SW480 (cell line): Measurements from ENCODE around the gene DNAI2.

Experiments
- DNase-seq: peaks from one replicate; pipeline ENCODE4 v3.0.0-alpha.2; 2016; ENCODE audit warnings: low spot score

The DNAI2 gene

DNA sequence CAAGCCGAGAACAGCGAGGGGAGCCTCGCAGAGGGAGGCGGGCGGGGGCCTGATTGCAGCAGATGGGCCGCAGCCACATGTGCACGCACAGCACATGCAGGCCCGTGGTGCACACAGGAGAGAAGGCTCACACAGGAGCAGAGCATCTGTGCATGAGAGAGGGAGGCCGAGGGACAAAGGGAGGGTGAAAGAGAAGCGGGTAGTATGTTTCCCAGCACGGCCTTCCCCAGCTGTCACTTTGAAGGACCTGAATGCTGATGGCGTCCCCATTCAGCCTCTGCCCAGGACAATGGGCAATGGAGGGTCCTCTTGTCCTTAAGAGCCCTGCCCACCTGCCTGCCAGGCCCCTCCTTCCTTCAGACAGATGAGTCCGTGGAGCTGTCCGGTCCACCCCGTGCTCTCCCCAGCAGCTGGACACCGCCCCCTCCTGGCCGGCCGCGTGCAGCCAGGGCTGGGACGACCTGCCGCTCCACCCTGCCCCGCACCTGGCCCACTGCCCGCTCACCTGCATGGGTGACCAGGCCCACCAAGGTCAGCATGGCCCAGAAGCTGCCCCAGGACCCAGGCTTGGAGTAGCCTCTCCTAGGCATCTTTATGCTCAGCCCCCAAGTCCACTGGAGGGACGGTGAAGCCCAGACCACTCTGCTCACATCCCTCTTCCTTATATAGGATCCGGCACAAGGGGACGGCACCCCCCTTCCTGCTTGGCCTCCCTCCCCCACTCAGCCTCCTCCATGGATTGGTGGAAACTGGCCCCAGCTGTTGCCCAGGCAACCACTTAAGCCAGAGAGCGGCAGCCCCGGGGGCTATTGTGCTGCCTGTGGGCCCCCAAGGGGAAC lies 87.4 kb downstream of the DNAI2 start, which contains the start of gene BTBD17:
TSS of gene BTBD17 (minus strand) at position 639 of the 839 bp plus-strand sequence. CDS start at position 590, 49 bp downstream.
- DNase-seq, result peak; percentile 39

DNA sequence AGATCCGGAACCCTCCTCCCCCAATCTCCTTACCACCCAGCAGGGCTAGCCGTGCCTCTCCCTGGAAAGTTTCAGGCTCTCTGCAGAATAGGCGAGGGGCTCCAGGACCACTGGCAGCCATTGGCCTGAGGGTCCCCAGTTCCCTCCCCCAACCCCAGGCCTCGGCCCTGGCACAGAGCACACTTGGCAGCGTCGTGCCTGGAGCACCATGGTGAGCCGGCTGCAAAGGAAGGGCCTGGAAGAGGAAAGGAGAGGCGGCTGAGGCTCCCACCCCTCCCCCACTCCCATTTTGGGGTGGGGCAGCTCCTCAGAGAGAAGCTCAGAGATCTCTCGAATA lies 88.0 kb downstream of the DNAI2 start:
- no peak for DNase-seq

DNA sequence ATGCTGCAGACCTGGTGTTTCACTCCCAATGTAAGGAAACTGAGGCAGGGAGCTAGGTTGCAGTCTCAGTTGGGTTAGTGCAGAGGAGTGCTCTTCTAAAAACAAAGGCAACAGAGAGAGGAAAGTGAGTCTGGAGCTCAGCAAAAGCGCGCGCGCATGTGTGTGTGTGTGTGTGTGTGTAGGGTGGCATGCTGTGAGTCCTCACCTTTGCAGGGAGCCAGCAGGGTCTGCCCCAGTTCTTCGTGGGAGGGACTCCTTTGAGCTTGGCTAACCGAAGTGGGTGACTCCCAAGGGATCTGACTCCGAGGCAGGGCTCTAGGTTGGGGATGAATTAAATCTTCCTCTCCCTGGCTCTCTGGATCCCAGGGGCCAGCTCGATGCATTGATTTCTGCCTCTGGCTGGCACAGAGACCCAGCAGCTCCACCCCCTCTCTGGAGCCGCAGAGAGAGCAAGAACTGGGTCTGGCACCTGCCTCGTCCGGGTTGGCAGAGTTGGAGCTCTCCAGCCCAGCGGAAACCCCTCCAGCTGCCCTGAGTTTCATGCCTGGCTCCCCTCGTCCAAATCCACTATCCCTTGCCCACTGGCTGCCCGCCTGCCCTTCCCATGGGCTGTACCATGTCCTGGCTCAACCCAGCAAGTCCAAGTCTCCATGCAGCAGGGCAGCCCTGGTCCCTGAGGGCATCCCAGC lies 88.9 kb downstream of the DNAI2 start:
- no peak for DNase-seq
